SK-N-SH (cell line): ENCODE measurements around the gene HECTD2. TPM values are rescaled to one million over a fixed set of nuclear protein-coding genes. Genes with fewer than 3 reads are reported as not detected.

Experiments used
- CTCF ChIA-PET: fragments of 300-600, 350-600 bp; formaldehyde crosslinking; extraction: SDS; loops from one replicate; lab custom pipeline; 2021; lab: Yijun Ruan, JAX
- POLR2A ChIA-PET: fragments of 350-600 bp; sonication (Branson Sonifier 250); formaldehyde crosslinking; extraction: SDS; loops from one replicate; lab custom pipeline; 2020; ENCODE audit warnings: antibody characterized with exemption, inconsistent platforms; lab: Yijun Ruan, JAX
- DNase-seq: peaks from one replicate; pipeline ENCODE4 v3.0.0; 2012
- H2AFZ ChIP-seq: fragments of 200-600 bp; sonication (generic); 2 replicates; pipeline ENCODE4 v1.8.1; 2016; ENCODE audit warnings: antibody characterized with exemption, mild to moderate bottlenecking, low read depth
- H3F3A ChIP-seq: fragments of 200-600 bp; sonication (generic); replicated peaks from 2 replicates; pipeline ENCODE3; 2016; ENCODE audit warnings: antibody characterized with exemption, mild to moderate bottlenecking; ENCODE audit not compliant: insufficient read depth
- H3K27ac ChIP-seq, 2 experiments: fragments of 200-500 bp in 1 of 2; fragments of 200-600 bp in 1 of 2; sonication (Bioruptor generic) in 1 of 2; sonication (generic), shearing (Covaris generic) in 1 of 2; 2 replicates each; pipeline versions ENCODE4 v1.5.1 to v1.6.1; 2014 to 2016; ENCODE audit warnings: low read depth in 2 of 2, inconsistent platforms in 1 of 2, low read length in 1 of 2, mild to moderate bottlenecking in 1 of 2, mixed read lengths in 1 of 2
- H3K27me3 ChIP-seq: fragments of 200-600 bp; sonication (generic), shearing (Covaris generic); 2 replicates; pipeline ENCODE4 v1.6.1; 2016; ENCODE audit warnings: mixed run types; ENCODE audit not compliant: insufficient read depth
- H3K36me3 ChIP-seq, 2 experiments: fragments of 200-500 bp in 1 of 2; fragments of 200-600 bp in 1 of 2; sonication (Bioruptor generic) in 1 of 2; sonication (generic) in 1 of 2; replicated peaks in 1 of 2; 2 replicates each; pipeline versions ENCODE3 to v1.5.1; 2014 to 2016; ENCODE audit warnings: low read length in 1 of 2, mild to moderate bottlenecking in 1 of 2; ENCODE audit not compliant: insufficient read depth in 2 of 2, control insufficient read depth in 1 of 2
- H3K4me1 ChIP-seq, 2 experiments: fragments of 200-500 bp in 1 of 2; fragments of 200-600 bp in 1 of 2; sonication (Bioruptor generic) in 1 of 2; sonication (generic), shearing (Covaris generic) in 1 of 2; 2 replicates each; pipeline versions ENCODE4 v1.5.1 to v1.6.1; 2014 to 2016; ENCODE audit warnings: low read depth in 1 of 2, low read length in 1 of 2, mixed run types in 1 of 2; ENCODE audit not compliant: insufficient read depth in 2 of 2, control insufficient read depth in 1 of 2
- H3K4me2 ChIP-seq: fragments of 200-600 bp; sonication (generic), shearing (Covaris generic); 2 replicates; pipeline ENCODE4 v1.6.1; 2017; ENCODE audit warnings: mixed run types
- H3K4me3 ChIP-seq, 2 experiments: fragments of 200-500 bp in 1 of 2; fragments of 200-600 bp in 1 of 2; sonication (Bioruptor generic) in 1 of 2; sonication (generic), shearing (Covaris generic) in 1 of 2; 2 replicates each; pipeline versions ENCODE4 v1.5.1 to v1.8.1; 2014 to 2016; ENCODE audit warnings: low read depth in 2 of 2, inconsistent platforms in 1 of 2, low read length in 1 of 2, mild to moderate bottlenecking in 1 of 2, mixed read lengths in 1 of 2, moderate library complexity in 1 of 2
- H3K79me2 ChIP-seq: fragments of 200-600 bp; sonication (generic); 2 replicates; pipeline ENCODE4 v1.8.1; 2017; ENCODE audit warnings: mild to moderate bottlenecking; ENCODE audit not compliant: insufficient read depth
- H3K9ac ChIP-seq: fragments of 200-600 bp; sonication (generic); 2 replicates; pipeline ENCODE4 v1.6.1; 2017; ENCODE audit warnings: mixed run types
- H3K9me2 ChIP-seq: fragments of 200-600 bp; sonication (generic); 2 replicates; pipeline ENCODE4 v1.6.1; 2017; ENCODE audit warnings: mixed run types
- H3K9me3 ChIP-seq: fragments of 200-600 bp; sonication (generic); 2 replicates; pipeline ENCODE4 v1.6.1; 2017; ENCODE audit warnings: mixed run types, mild to moderate bottlenecking, moderate library complexity
- H4K20me1 ChIP-seq: fragments of 200-600 bp; sonication (generic); 2 replicates; pipeline ENCODE4 v1.6.1; 2017; ENCODE audit warnings: mild to moderate bottlenecking, mixed run types; ENCODE audit not compliant: insufficient read depth
- CHD2 ChIP-seq: fragments of 150-350 bp; IDR thresholded peaks from 2 replicates; pipeline ENCODE4 v1.6.1; 2018; ENCODE audit warnings: low read length; ENCODE audit not compliant: partially characterized antibody
- ELF1 ChIP-seq: IDR thresholded peaks from 2 replicates; pipeline ENCODE4 v1.4.0; 2012
- EP300 ChIP-seq, 2 experiments: IDR thresholded peaks; 2 replicates each; pipeline versions ENCODE4 v1.4.0 to v1.6.1; 2012; ENCODE audit warnings: borderline replicate concordance in 1 of 2, low read depth in 1 of 2, low read length in 1 of 2
- NRF1 ChIP-seq: IDR thresholded peaks from 2 replicates; pipeline ENCODE4 v1.6.1; 2012; ENCODE audit warnings: low read depth, mild to moderate bottlenecking, low read length
- RAD21 ChIP-seq: IDR thresholded peaks from 2 replicates; pipeline ENCODE4 v1.6.1; 2012; ENCODE audit warnings: mild to moderate bottlenecking, low read length
- RCOR1 ChIP-seq: fragments of 150-350 bp; IDR thresholded peaks from 2 replicates; pipeline ENCODE4 v1.6.1; 2017; ENCODE audit warnings: antibody characterized with exemption, low read length
- REST ChIP-seq: IDR thresholded peaks from 2 replicates; pipeline ENCODE4 v1.6.1; 2012; ENCODE audit warnings: mild to moderate bottlenecking, low read depth, low read length, moderate library complexity
- RFX5 ChIP-seq: IDR thresholded peaks from 2 replicates; pipeline ENCODE4 v1.6.1; 2012; ENCODE audit warnings: mild to moderate bottlenecking, improper control_type of control experiment, low read length
- RXRA ChIP-seq: IDR thresholded peaks from 2 replicates; pipeline ENCODE4 v1.4.0; 2012; ENCODE audit warnings: low read depth, mild to moderate bottlenecking, borderline replicate concordance
- SIN3A ChIP-seq: IDR thresholded peaks from 2 replicates; pipeline ENCODE4 v1.6.1; 2012; ENCODE audit warnings: low read depth, mild to moderate bottlenecking, low read length, moderate library complexity, borderline replicate concordance
- SMC3 ChIP-seq: IDR thresholded peaks from 2 replicates; pipeline ENCODE4 v1.6.1; 2012; ENCODE audit warnings: low read depth, low read length, improper control_type of control experiment
- TEAD4 ChIP-seq: IDR thresholded peaks from 2 replicates; pipeline ENCODE4 v1.4.0; 2012; ENCODE audit warnings: mild to moderate bottlenecking, borderline replicate concordance; ENCODE audit not compliant: insufficient read depth
- ZBTB33 ChIP-seq: IDR thresholded peaks from 2 replicates; pipeline ENCODE4 v1.4.0; 2012; ENCODE audit warnings: low read depth, borderline replicate concordance
- WGBS: methylation state at CpG from one replicate; pipeline ENCODE4 v1.1.6; 2017; ENCODE audit warnings: low lambda C conversion rate; 5-methylcytosine and 5-hydroxymethylcytosine counted together
- polyA plus RNA-seq, 3 experiments: library from polyadenylated mRNA; depleted of rRNA; stranded (reverse); fragments of >200 nt; gene quantifications; 2 replicates each; pipeline ENCODE4 v1.2.3, GENCODE V29; 2012

Gene HECTD2
- polyA plus RNA-seq, 1 of the 3 experiments (the other 2 are of a cell fraction) = 4.1 TPM

- Histone ChIP-seq H3K27me3 (no peaks in the 10 kb centered on the region), H3K9ac (no peak overlapping the region), H3K9me3 (no peaks in the 10 kb centered on the region), H3K79me2 (no peaks in the 10 kb centered on the region), H3K27ac (no peak overlapping the region), H2AFZ (no peak overlapping the region), H4K20me1 (no peaks in the 10 kb centered on the region), H3K4me2 (no peak overlapping the region), H3K9me2 (no peaks in the 10 kb centered on the region), H3K4me1 (peaks cover 0 to 5% of the 10 kb centered on the region in 2 experiments; a peak in 1 of 4 replicates), H3K4me3 (no peak overlapping the region), H3F3A (no peaks in the 10 kb centered on the region), H3K36me3 (no peaks in the 10 kb centered on the region)
- CTCF ChIA-PET = interaction anchor here (1.0 to 1.4 kb wide), 2 partner anchors 31 to 259 kb away, joined by 3 to 5 read pairs; no protein-coding TSS in a partner anchor
- POLR2A ChIA-PET = no interaction called here
- DNase-seq = no peak
- no peak for TF ChIP-seq REST
- no peak for TF ChIP-seq NRF1
- no peak for TF ChIP-seq CHD2
- TF ChIP-seq SIN3A = no peak
- no peak for TF ChIP-seq ZBTB33
- TF ChIP-seq RAD21 = no peak
- TF ChIP-seq EP300 (IDR thresholded peaks at IDR 0.05; ENCODE audit: borderline replicate concordance in 1 of 2, low read depth in 1 of 2, low read length in 1 of 2) = no peak
- no peak for TF ChIP-seq RXRA
- no peak for TF ChIP-seq TEAD4
- no peak for TF ChIP-seq SMC3
- no peak for TF ChIP-seq ELF1
- no peak for TF ChIP-seq RCOR1
- TF ChIP-seq RFX5 = no peak
- WGBS = 81% methylated on average over 2 of the region's 2 CpGs
Observed at GRCh38 chr10:91557651-91558111, 147.5 kb downstream of the HECTD2 start.
